ENCODE data around the gene CABLES2. TPM values are rescaled to one million over a fixed set of nuclear protein-coding genes. Genes with fewer than 3 reads are reported as not detected.

Gene CABLES2
- total RNA-seq, 2 donors from 2014 or later, result 1.6 to 2.6 TPM

DNA sequence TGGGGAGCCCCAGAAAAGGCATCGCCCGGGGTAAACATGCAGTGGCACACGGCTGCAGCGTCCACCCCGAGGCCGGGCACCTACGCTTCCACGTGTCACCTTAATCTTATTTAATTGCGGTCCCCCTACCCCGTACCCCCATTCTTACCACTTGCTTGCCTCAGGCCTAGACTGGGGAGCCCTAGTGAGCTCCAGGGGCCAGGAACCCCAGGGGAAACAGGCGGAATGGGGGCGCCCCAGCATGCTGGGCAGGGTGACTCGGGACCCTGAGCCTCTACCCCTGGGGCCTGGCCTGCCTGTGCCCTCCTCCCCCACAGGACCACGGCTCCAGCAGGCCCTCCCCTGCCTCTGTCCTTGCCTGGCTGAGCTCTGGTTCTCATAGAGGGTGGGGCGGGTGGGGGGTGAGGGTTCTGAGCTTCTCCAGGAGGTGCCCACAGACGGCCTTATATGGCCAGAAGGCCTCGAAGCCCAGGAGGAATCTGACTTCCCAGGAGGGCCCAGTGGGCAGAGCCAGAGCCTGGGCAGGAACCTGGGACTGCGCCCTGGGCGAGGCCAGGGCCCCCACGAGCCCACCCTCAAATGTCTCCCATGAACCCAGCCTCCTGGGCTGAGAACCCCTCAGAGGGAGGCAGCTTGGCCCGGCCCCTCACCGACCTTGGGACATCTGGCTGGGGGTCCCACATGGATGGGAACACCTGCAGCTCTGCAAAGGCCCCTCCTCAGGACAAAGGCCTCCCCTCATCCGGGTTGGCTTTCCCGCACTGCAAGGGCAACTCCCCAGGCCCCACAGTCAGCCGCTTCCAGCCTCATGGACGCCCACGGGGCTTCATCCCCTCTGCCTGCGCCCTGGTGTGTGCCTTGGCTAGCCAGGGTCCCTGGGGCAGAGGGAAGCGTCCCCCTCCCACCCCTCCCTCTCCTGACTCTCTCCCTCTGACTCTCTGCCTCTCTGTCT, 34.8 kb downstream of the CABLES2 start:
- DNase-seq (no peak), ATAC-seq (no peak)
- Histone ChIP-seq H3K9me3 (no peaks in the 10 kb centered on the region), H3K27me3 (no peaks in the 10 kb centered on the region), H3K27ac (no peak overlapping the region), H3K4me1 (peaks cover 62% of the 10 kb centered on the region), H3K4me3 (no peak overlapping the region), H3K36me3 (replicated peaks in 1 of 2; ENCODE audit: insufficient read depth in 1 of 2, low read depth in 2 of 2) (no peaks in the 10 kb centered on the region)
- 57 to 71% methylated on average over 20 to 27 of the region's 29 CpGs for WGBS, 2 donors
- TF ChIP-seq POLR2A (IDR thresholded peaks at IDR 0.05) (no peak), CTCF (IDR thresholded peaks at IDR 0.05) (no peak)
- intact Hi-C loops (cut with DNase I), result no loop called here

GRCh38 chr20:62371588-62372041, 35.5 kb downstream of the CABLES2 start:
- TF ChIP-seq CTCF (IDR thresholded peaks at IDR 0.05) (no peak), POLR2A (IDR thresholded peaks at IDR 0.05) (no peak)
- Histone ChIP-seq H3K27ac (no peak overlapping the region), H3K36me3 (replicated peaks in 1 of 2; ENCODE audit: insufficient read depth in 1 of 2, low read depth in 2 of 2) (no peaks in the 10 kb centered on the region), H3K27me3 (no peaks in the 10 kb centered on the region), H3K4me3 (no peak overlapping the region), H3K4me1 (peaks cover 57% of the 10 kb centered on the region), H3K9me3 (no peaks in the 10 kb centered on the region)
- WGBS, 2 donors, result 86% methylated on average over 8 of the region's 8 CpGs; no CpG with 5 or more reads in 1 of the 2 donors
- intact Hi-C loops (cut with DNase I), result no loop called here
- no peak for DNase-seq
- ATAC-seq, result no peak

DNA sequence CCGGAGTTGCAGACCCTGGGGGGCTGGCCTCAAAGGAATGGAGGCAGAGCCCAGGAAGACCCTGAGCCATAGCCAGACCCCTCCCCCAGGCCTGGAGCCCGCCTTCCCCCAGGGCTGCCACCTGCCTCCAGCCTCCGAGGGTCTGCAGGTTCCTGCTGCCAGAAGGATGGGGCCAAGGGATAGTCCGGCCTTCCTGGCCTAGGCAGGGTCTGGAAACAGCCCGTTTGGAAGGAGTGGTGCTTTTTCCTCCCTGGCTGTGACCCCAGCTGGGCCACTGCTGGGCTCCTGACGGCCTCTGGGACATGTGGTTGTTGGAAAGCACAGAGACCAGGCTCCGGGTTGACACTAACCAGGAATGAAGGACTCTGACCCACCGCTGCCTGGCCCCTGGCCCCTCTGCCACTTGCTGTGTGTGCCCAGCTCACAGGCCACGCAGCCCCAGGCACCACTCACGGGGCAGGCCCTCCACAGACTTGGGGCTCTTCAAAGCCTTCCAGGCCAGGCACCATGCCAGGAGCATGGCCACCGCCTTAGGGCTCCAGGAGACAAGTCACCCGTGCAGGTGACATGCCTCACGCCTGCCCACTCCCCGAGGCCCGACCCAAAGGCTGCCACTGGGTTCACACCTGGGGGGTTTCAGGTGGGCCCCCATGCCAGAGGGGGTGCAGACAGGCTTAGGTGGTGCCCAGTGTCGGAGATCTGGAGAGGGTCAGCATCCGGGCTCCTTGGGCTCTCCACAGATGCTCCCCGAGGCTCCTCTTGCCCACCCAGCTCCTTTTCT, 36.1 kb downstream of the CABLES2 start:
- DNase-seq (no peak), ATAC-seq (no peak)
- Histone ChIP-seq H3K4me3 (no peak overlapping the region), H3K4me1 (peaks cover 57% of the 10 kb centered on the region), H3K27me3 (no peaks in the 10 kb centered on the region), H3K27ac (no peak overlapping the region), H3K36me3 (replicated peaks in 1 of 2; ENCODE audit: insufficient read depth in 1 of 2, low read depth in 2 of 2) (no peaks in the 10 kb centered on the region), H3K9me3 (no peaks in the 10 kb centered on the region)
- TF ChIP-seq CTCF (IDR thresholded peaks at IDR 0.05) (no peak), POLR2A (IDR thresholded peaks at IDR 0.05) (no peak)
- 65 to 100% methylated on average over 1 to 17 of the region's 18 CpGs for WGBS, 2 donors
- intact Hi-C loops (cut with DNase I), result no loop called here

- Histone ChIP-seq H3K9me3 (no peaks in the 10 kb centered on the region), H3K4me3 (no peak overlapping the region), H3K36me3 (replicated peaks in 1 of 2; ENCODE audit: insufficient read depth in 1 of 2, low read depth in 2 of 2) (no peaks in the 10 kb centered on the region), H3K4me1 (peaks cover 57% of the 10 kb centered on the region), H3K27me3 (no peaks in the 10 kb centered on the region), H3K27ac (no peak overlapping the region)
- intact Hi-C loops (cut with DNase I), result no loop called here
- DNase-seq (no peak), ATAC-seq (no peak)
- 48 to 63% methylated on average over 7 to 16 of the region's 19 CpGs for WGBS, 2 donors
- TF ChIP-seq CTCF (IDR thresholded peaks at IDR 0.05), result no peak
- no peak for TF ChIP-seq POLR2A (IDR thresholded peaks at IDR 0.05)
Observed at GRCh38 chr20:62370115-62370806, 36.8 kb downstream of the CABLES2 start.
